ENCODE measurements around the gene TRRAP. TPM values are rescaled to one million over a fixed set of nuclear protein-coding genes. Genes with fewer than 3 reads are reported as not detected.

The TRRAP gene
- total and polyA plus RNA-seq, 7 experiments from 2014 or later: 3.2 to 72.3 (median 63.6) TPM

GRCh38 chr7:99024066-99024465, 145.7 kb downstream of the TRRAP start:
- Mint-ChIP-seq H3K36me3 (peaks cover 7 to 49% (median 23%) of the 10 kb centered on the region in 5 donors), H3K4me3 (no peak overlapping the region), H3K27ac (peak overlapping the region in 4 of 9 donors; percentile 25 to 72 (median 38)), H3K9me3 (no peaks in the 10 kb centered on the region), H3K4me1 (peaks cover 0 to 14% (median 9%) of the 10 kb centered on the region in 7 donors), H3K27me3 (no peaks in the 10 kb centered on the region)
- H3K27ac ChIP-seq (ENCODE audit: low read depth, low read length): no peak overlapping the region
- intact Hi-C loops (cut with micrococcal nuclease): no loop called here
- H3K27me3 ChIP-seq (ENCODE audit: control insufficient read depth in 2 of 2, insufficient read depth in 2 of 2, low read length in 2 of 2): no peaks in the 10 kb centered on the region
- no peaks in the 10 kb centered on the region for H3K4me1 ChIP-seq (ENCODE audit: control insufficient read depth in 2 of 2, insufficient read depth in 2 of 2, low read length in 2 of 2)
- CTCF ChIA-PET: no interaction called here
- ATAC-seq (no peak), DNase-seq (no peak)
- no peaks in the 10 kb centered on the region for H3K9me3 ChIP-seq (ENCODE audit: control insufficient read depth in 2 of 3, low read length in 3 of 3)
- POLR2A ChIA-PET: no interaction called here
- no peak overlapping the region for H3K4me3 ChIP-seq (ENCODE audit: low read length)
- H3K36me3 ChIP-seq (ENCODE audit: control insufficient read depth in 2 of 3, insufficient read depth in 3 of 3, low read length in 3 of 3): peaks cover 0 to 35% (median 11%) of the 10 kb centered on the region in 3 experiments

DNA sequence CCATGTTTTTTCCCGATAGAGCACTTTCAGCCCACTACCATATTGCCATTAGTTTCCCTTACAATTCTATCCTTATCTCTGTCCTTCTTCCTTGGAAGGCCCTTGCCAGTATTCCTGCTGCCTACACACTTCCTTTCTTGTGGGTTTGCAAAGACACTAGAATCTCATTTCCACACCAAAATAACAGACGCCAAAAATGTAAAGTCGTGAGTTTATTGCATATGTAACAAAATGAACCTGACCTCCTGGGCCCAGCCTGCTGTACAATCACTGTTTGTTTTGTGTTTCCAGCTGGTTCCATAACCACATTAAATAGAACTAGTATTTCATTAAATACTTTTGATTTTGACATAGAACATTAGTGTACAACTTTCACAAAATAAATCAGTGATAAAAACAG, 148.9 kb downstream of the TRRAP start:
- H3K4me1 ChIP-seq (ENCODE audit: control insufficient read depth in 2 of 2, insufficient read depth in 2 of 2, low read length in 2 of 2): no peaks in the 10 kb centered on the region
- peaks cover 0 to 8% (median 4%) of the 10 kb centered on the region in 7 donors for H3K4me1 Mint-ChIP-seq
- no peak for DNase-seq
- H3K4me3 Mint-ChIP-seq: no peak overlapping the region
- no peaks in the 10 kb centered on the region for H3K27me3 ChIP-seq (ENCODE audit: control insufficient read depth in 2 of 2, insufficient read depth in 2 of 2, low read length in 2 of 2)
- H3K27ac Mint-ChIP-seq: peak overlapping the region in 5 of 9 donors; percentile 34 to 69 (median 41)
- H3K9me3 ChIP-seq (ENCODE audit: control insufficient read depth in 2 of 3, low read length in 3 of 3): no peaks in the 10 kb centered on the region
- no peaks in the 10 kb centered on the region for H3K9me3 Mint-ChIP-seq
- ATAC-seq: no peak
- H3K27ac ChIP-seq (ENCODE audit: low read depth, low read length): no peak overlapping the region
- no peak overlapping the region for H3K4me3 ChIP-seq (ENCODE audit: low read length)
- POLR2A ChIA-PET: no interaction called here
- H3K36me3 Mint-ChIP-seq: peaks cover 10 to 53% (median 12%) of the 10 kb centered on the region in 5 donors
- H3K36me3 ChIP-seq (ENCODE audit: control insufficient read depth in 2 of 3, insufficient read depth in 3 of 3, low read length in 3 of 3): peaks cover 0 to 49% (median 0%) of the 10 kb centered on the region in 3 experiments
- intact Hi-C loops (cut with micrococcal nuclease): no loop called here
- H3K27me3 Mint-ChIP-seq: no peaks in the 10 kb centered on the region
- CTCF ChIA-PET: no interaction called here

DNA sequence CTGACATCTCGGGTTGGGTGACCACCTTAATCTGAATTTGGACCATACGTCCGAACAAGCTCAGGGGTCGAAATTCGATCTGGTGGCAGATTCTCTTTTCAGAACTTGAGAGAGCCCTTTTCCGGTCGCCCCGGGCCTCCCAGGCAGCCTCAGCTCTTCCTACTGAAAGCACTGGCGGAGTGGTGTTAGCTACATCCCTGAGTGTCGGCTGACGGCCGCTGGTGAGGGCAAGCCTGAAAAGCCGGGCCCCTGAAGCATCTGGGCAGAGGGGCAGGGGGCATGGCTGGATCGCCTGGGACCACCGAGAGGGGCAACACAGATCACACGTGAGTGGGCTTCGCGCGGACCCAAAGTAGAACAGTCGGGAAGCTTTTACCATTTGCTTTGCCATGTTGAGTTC, 149.5 kb downstream of the TRRAP start:
- Mint-ChIP-seq H3K27ac (no peak overlapping the region), H3K27me3 (no peaks in the 10 kb centered on the region), H3K9me3 (no peaks in the 10 kb centered on the region), H3K36me3 (peaks cover 10 to 53% (median 12%) of the 10 kb centered on the region in 5 donors), H3K4me1 (peaks cover 0 to 8% (median 4%) of the 10 kb centered on the region in 7 donors), H3K4me3 (no peak overlapping the region)
- DNase-seq: peak in 1 of 9 donors; percentile 11
- Histone ChIP-seq H3K27me3 (ENCODE audit: control insufficient read depth in 2 of 2, insufficient read depth in 2 of 2, low read length in 2 of 2) (no peaks in the 10 kb centered on the region), H3K4me1 (ENCODE audit: control insufficient read depth in 2 of 2, insufficient read depth in 2 of 2, low read length in 2 of 2) (no peaks in the 10 kb centered on the region), H3K27ac (ENCODE audit: low read depth, low read length) (no peak overlapping the region), H3K4me3 (ENCODE audit: low read length) (no peak overlapping the region), H3K9me3 (ENCODE audit: control insufficient read depth in 2 of 3, low read length in 3 of 3) (no peaks in the 10 kb centered on the region), H3K36me3 (ENCODE audit: control insufficient read depth in 2 of 3, insufficient read depth in 3 of 3, low read length in 3 of 3) (peaks cover 0 to 54% (median 0%) of the 10 kb centered on the region in 3 experiments)
- CTCF ChIA-PET: no interaction called here
- intact Hi-C loops (cut with micrococcal nuclease): no loop called here
- POLR2A ChIA-PET: no interaction called here
- no peak for ATAC-seq

DNA sequence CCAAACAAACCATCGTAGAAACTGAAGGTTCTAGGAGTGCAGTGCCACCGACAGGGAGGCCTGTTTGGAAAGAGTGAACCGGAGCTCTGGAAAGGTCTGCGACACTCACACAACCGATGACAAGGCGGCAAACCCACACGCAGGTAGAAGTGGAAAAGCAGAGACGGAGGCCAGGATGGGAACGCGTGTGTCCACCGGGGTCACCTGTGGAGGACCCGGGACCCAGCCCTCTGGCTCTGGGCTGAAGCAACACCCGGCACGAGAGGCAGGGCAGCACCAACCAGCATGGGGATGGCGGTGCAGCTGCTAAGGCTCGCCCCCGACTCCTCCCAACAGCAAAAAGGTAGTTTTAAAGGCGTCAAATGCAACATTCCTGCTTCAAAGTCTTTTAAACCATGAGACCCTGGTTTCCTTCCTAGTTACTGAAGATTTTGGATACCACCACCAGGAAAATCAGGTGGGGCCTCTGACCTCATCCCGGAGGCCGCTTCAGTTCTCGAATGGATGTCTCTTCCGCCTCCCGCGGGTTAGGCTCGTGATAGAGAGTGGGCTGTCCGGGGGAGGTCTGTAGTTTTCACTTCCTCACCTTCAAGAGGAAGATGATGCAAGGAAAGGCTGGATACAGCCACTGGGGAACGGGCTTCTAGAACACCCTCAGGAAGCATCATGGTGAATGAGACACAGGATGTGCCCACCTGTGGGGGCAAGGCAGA, 150.1 kb downstream of the TRRAP start:
- H3K4me3 Mint-ChIP-seq: no peak overlapping the region

DNA sequence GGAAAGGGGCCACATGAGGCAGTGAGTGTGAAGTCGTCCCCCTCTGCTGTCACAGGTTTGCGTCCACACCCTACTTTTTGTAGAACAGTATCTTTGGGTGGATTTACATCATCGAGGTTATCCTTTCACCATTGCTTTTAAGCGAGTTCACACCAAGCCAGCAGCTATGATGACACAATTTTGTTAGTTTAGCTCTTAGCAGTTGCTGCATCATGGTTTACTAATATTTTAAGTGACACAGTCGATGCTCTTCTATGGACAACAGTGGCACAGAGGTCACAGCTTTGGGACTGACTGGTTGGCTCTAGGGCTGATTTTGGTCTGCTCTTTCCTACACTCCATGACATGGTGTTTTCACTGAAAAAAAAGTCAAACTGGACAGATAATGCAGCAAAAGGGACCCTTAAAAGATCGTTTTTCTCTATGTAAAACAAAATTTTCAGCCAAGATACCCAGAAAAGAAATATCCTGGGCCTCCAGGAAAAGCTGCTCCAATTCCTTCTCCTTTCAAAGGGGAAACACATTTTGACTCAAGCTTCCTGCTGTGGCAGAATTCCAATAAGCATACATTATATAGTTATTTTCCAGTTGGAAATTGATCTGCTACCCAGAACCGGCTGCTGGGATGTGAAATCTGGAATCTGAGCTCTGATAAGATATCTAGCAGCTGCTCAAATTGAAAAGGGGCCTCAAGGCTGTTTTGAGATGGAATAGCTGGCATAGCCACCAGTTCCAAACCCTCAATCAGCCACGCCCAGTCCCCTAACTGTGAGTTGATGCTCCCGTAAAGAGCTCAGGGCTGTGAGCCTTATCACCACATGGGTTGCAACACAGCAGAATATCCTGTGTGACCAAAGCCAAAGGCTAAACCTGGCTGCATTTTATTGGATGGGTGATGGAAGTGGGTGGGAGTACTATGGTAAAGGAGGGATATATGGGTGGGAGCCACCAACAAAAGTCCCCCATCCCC, 151.4 kb downstream of the TRRAP start:
- peaks cover 10 to 53% (median 12%) of the 10 kb centered on the region in 5 donors for H3K36me3 Mint-ChIP-seq
- Histone ChIP-seq H3K27me3 (ENCODE audit: control insufficient read depth in 2 of 2, insufficient read depth in 2 of 2, low read length in 2 of 2) (no peaks in the 10 kb centered on the region), H3K4me3 (ENCODE audit: low read length) (no peak overlapping the region), H3K27ac (ENCODE audit: low read depth, low read length) (no peak overlapping the region), H3K9me3 (ENCODE audit: control insufficient read depth in 2 of 3, low read length in 3 of 3) (no peaks in the 10 kb centered on the region), H3K36me3 (ENCODE audit: control insufficient read depth in 2 of 3, insufficient read depth in 3 of 3, low read length in 3 of 3) (peaks cover 0 to 73% (median 0%) of the 10 kb centered on the region in 3 experiments), H3K4me1 (ENCODE audit: control insufficient read depth in 2 of 2, insufficient read depth in 2 of 2, low read length in 2 of 2) (no peaks in the 10 kb centered on the region)
- no peaks in the 10 kb centered on the region for H3K9me3 Mint-ChIP-seq
- peak overlapping the region in 5 of 9 donors; percentile 14 to 74 (median 54) for H3K27ac Mint-ChIP-seq
- intact Hi-C loops (cut with micrococcal nuclease): no loop called here
- ATAC-seq (no peak), DNase-seq (no peak)
- CTCF ChIA-PET: interaction anchor here (2.2 kb wide), 1 partner anchor 10 kb away, joined by 8 read pairs; no protein-coding TSS in a partner anchor
- peaks cover 0 to 4% (median 0%) of the 10 kb centered on the region in 7 donors for H3K4me1 Mint-ChIP-seq
- no peaks in the 10 kb centered on the region for H3K27me3 Mint-ChIP-seq
- no peak overlapping the region for H3K4me3 Mint-ChIP-seq
- POLR2A ChIA-PET: no interaction called here

More for the DNA sequence above, 150.1 kb downstream of the TRRAP start:
- POLR2A ChIA-PET: no interaction called here
- Histone ChIP-seq H3K36me3 (ENCODE audit: control insufficient read depth in 2 of 3, insufficient read depth in 3 of 3, low read length in 3 of 3) (peaks cover 0 to 60% (median 0%) of the 10 kb centered on the region in 3 experiments), H3K4me1 (ENCODE audit: control insufficient read depth in 2 of 2, insufficient read depth in 2 of 2, low read length in 2 of 2) (no peaks in the 10 kb centered on the region), H3K27me3 (ENCODE audit: control insufficient read depth in 2 of 2, insufficient read depth in 2 of 2, low read length in 2 of 2) (no peaks in the 10 kb centered on the region), H3K9me3 (ENCODE audit: control insufficient read depth in 2 of 3, low read length in 3 of 3) (no peaks in the 10 kb centered on the region), H3K27ac (ENCODE audit: low read depth, low read length) (no peak overlapping the region), H3K4me3 (ENCODE audit: low read length) (no peak overlapping the region)
- ATAC-seq (no peak), DNase-seq (peak in 1 of 9 donors; percentile 17)
- Mint-ChIP-seq H3K27ac (peak overlapping the region in 4 of 9 donors; percentile 2 to 54 (median 39)), H3K4me1 (peaks cover 0 to 4% (median under 1%) of the 10 kb centered on the region in 7 donors), H3K9me3 (no peaks in the 10 kb centered on the region), H3K36me3 (peaks cover 10 to 48% (median 12%) of the 10 kb centered on the region in 5 donors), H3K27me3 (no peaks in the 10 kb centered on the region)
- intact Hi-C loops (cut with micrococcal nuclease): no loop called here
- CTCF ChIA-PET: no interaction called here

DNA sequence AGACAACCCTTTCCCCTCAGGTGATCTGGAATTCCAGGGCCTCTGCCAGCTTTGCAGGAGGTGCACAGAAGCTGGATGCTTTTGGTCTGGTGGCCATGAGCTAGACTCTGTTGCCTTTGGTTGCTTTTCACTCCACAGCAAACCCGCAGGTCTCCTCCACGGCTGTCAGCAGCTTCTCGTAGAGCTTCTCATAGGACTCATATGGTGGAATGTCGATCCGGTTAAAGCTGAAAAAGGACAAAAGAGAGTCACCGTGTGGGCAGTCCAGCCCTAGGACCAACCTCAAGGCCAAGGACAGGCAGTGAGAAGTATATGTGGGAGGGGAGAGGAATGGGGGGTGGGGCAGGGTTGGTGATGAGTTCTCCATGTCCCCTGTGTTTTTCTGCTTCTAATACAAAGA, 152.1 kb downstream of the TRRAP start:
- Histone ChIP-seq H3K27me3 (ENCODE audit: control insufficient read depth in 2 of 2, insufficient read depth in 2 of 2, low read length in 2 of 2) (no peaks in the 10 kb centered on the region), H3K36me3 (ENCODE audit: control insufficient read depth in 2 of 3, insufficient read depth in 3 of 3, low read length in 3 of 3) (peaks cover 0 to 80% (median 0%) of the 10 kb centered on the region in 3 experiments)

More for the DNA sequence above, 152.1 kb downstream of the TRRAP start:
- no peak for ATAC-seq
- no peak for DNase-seq
- Histone ChIP-seq H3K9me3 (ENCODE audit: control insufficient read depth in 2 of 3, low read length in 3 of 3) (no peaks in the 10 kb centered on the region), H3K27ac (ENCODE audit: low read depth, low read length) (no peak overlapping the region), H3K4me3 (ENCODE audit: low read length) (no peak overlapping the region), H3K4me1 (ENCODE audit: control insufficient read depth in 2 of 2, insufficient read depth in 2 of 2, low read length in 2 of 2) (no peaks in the 10 kb centered on the region)
- ChIA-PET POLR2A (no interaction called here), CTCF (interaction anchor here (2.2 kb wide), 1 partner anchor 10 kb away, joined by 8 read pairs; no protein-coding TSS in a partner anchor)
- no peak overlapping the region for H3K4me3 Mint-ChIP-seq
- peaks cover 0 to 4% (median 0%) of the 10 kb centered on the region in 7 donors for H3K4me1 Mint-ChIP-seq
- H3K9me3 Mint-ChIP-seq: no peaks in the 10 kb centered on the region
- peaks cover 10 to 57% (median 12%) of the 10 kb centered on the region in 5 donors for H3K36me3 Mint-ChIP-seq
- intact Hi-C loops (cut with micrococcal nuclease): no loop called here
- peak overlapping the region in 3 of 9 donors; percentile 41 to 74 (median 62) for H3K27ac Mint-ChIP-seq
- no peaks in the 10 kb centered on the region for H3K27me3 Mint-ChIP-seq

Data from naive thymus-derived CD4-positive, alpha-beta T cell (primary cell).